GM21526 (cell line): ENCODE results near the gene NUMBL.

Experiments
- ATAC-seq: cut with Tn5 transposase; IDR thresholded peaks from one replicate; pipeline ENCODE4 v1.9.1; 2021; ENCODE audit warnings: moderate library complexity; ENCODE audit not compliant: unreplicated experiment, low FRiP score

NUMBL gene

GRCh38 chr19:40691421-40692211 is 1.2 kb upstream of the NUMBL start:
- ATAC-seq: no peak

DNA sequence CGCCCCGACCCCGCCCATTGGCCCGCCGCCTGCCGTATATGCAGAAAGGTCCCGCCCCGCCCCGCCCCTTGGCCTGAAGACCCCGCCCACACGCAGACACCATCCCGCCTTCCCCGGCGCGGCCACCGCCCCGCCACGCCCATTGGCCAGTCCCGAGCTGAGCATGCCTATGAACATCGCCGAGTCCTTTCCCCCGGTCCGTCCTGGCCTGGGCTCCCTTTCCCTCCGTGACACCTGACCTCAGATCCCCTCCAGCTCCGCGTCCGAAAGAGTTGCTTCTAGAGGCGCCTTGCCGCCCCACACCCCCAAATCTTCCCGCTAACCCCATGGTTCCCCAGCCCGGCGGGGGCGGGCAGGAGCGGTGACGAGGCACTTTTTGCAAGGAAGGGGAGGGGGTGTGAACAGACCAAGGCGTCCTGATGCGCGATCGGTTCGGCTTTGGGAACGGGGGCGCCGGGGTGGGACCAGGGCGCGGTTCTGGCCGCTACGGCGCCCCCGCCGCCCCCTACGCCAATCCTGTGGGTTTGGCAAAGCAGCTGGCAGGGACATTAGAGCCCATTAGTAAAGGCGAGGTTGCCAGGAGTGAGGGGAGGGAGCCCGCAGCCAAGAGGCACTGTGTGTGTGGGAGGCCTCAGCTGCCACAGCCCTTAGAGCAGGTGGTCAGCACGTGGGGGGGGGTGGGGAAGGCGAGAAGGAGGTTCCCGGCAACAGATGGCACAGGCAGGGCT is 406 bp upstream of the NUMBL start:
- no peak for ATAC-seq

- ATAC-seq: no peak
These were observed 957 bp downstream of the NUMBL start for GRCh38 chr19:40689339-40690049.

GRCh38 chr19:40688987-40689338 is 1.5 kb downstream of the NUMBL start:
- no peak for ATAC-seq

- no peak for ATAC-seq
These were observed 2.1 kb downstream of the NUMBL start for GRCh38 chr19:40688309-40688708.

DNA sequence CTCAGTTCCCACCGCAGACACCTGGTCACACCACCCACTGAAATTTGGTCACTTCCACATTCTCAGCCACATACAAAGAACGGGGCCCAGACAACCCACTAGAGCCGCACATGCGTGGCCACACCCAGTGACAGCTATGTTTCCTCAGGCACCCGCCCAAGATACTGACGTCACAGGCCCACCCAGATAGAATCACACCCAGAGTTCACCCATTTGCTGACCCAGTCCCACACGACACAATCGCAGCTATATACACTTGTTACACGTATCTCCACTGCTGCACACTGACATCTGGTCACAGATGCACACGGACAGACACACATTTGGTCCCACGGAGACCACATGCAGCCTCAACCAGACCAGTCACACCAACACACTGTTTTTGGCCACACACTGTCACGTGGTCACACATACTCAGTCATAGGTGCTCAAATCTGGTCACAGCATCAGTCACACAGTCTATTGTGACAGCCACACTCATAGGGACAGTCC is 2.9 kb downstream of the NUMBL start:
- ATAC-seq: no peak

- no peak for ATAC-seq
These were observed 3.4 kb downstream of the NUMBL start for GRCh38 chr19:40686882-40687524.

- no peak for ATAC-seq
These were observed 4.9 kb downstream of the NUMBL start for GRCh38 chr19:40685563-40685962.

GRCh38 chr19:40685016-40685526 is 5.4 kb downstream of the NUMBL start:
- no peak for ATAC-seq

GRCh38 chr19:40684280-40684679 is 6.2 kb downstream of the NUMBL start:
- ATAC-seq: no peak

DNA sequence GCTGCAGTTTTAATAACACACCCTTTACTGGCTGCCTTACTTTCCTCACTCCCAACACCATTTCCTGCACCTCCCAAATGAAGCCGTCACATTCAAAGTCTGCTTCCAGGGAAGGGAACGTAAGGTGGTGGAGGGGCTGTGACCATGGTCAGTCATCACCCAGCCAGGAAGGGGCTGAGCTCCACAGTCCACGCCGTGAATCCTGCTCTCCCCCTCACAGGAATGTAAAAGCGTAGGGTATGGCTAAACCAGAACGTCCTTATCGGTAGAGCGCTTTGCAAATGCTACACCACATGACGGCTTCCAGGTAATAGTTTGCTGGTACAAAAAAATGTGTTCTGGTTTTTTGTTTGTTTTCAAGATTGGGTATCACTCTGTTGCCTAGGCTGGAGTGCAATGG is 7.0 kb downstream of the NUMBL start:
- ATAC-seq: no peak

DNA sequence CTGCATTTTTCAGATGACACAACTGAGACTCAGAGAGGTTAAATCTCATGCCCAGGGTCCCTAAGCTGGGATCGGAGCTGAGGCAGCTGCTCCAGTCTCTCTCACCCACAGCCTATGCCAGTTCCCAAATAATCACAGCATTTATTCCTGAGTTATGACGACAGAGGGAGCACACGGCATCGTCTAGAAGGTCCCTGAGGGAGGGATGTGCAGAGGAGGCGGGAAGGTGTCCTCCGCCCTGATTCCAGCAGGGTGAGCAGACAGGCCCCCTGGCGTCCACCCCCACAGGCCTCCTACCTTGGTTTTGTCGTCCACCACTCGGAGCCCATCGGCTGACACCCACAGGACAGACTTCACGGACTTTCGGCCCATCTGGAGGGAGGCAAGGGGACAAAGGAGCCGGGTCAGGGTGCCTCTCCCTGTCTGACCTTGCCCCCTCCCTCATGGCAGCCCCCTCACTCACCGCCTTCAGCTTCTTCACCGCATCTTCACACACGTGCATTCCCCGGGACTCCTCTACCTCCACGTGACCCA is 8.0 kb downstream of the NUMBL start:
- ATAC-seq: no peak

- no peak for ATAC-seq
These were observed 9.4 kb downstream of the NUMBL start for GRCh38 chr19:40681039-40681438.

GRCh38 chr19:40677156-40677555 is 13.3 kb downstream of the NUMBL start:
- ATAC-seq: no peak

- ATAC-seq: no peak
These were observed 16.2 kb downstream of the NUMBL start for GRCh38 chr19:40674291-40674690.

DNA sequence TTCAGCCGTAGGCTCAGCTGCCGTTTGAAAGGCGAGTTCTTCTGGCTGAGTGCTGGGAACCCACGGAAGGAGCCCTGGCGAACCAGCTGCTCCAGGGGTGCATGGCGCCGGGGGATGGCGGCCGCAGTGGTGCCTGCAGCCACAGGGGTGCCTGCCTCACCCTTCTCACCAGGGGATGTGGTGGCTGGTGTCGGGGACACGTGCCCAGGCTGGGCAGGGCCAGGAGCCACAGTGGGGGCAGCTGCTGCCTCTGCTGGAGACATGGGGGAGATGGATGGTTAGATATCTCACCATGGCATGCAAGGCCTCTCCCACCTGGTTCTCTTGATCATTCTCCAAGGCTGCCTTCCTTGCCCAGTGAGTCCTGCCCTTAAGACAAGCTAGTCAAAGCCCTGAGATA is 17.1 kb downstream of the NUMBL start:
- ATAC-seq: no peak

GRCh38 chr19:40672573-40673299 is 17.7 kb downstream of the NUMBL start:
- no peak for ATAC-seq

- ATAC-seq: no peak
These were observed 18.4 kb downstream of the NUMBL start for GRCh38 chr19:40672038-40672437.

DNA sequence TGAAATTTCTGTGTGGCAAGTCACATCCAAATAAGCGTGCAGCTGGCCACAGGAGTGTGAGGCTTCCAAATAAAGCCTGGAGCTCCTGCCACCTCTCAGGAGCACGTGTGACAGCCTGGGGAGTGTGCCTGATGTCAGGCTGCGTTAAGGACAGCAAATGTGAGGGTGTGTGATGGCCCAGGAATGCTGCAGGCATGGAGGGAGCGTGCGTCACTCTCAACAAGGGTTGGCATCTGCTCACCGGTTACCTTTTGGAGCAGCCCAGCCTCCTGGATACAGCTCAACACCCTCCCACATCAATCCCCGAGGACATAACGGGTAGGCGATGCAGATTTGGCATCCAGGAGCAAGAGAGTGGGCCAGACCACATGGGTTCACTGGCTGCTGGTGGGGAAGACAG is 19.0 kb downstream of the NUMBL start:
- no peak for ATAC-seq
